GM12873 (cell line): Measurements from ENCODE around the gene STK4.

Experiments
- CTCF ChIP-seq: IDR thresholded peaks from 2 replicates; pipeline ENCODE4 v1.5.1; 2012; ENCODE audit warnings: low read depth, mild to moderate bottlenecking, moderate library complexity, low read length, control low read depth; ENCODE audit not compliant: insufficient read depth; ENCODE audit errors: missing control alignments

STK4 gene

GRCh38 chr20:44967207-44967807 is 995 bp downstream of the STK4 start:
- TF ChIP-seq CTCF: no peak

- no peak for TF ChIP-seq CTCF
These were observed 3.1 kb downstream of the STK4 start for GRCh38 chr20:44969300-44969894.

GRCh38 chr20:44970243-44970757 is 4.0 kb downstream of the STK4 start:
- TF ChIP-seq CTCF: no peak

GRCh38 chr20:44973053-44973452 is 6.7 kb downstream of the STK4 start:
- TF ChIP-seq CTCF: no peak

DNA sequence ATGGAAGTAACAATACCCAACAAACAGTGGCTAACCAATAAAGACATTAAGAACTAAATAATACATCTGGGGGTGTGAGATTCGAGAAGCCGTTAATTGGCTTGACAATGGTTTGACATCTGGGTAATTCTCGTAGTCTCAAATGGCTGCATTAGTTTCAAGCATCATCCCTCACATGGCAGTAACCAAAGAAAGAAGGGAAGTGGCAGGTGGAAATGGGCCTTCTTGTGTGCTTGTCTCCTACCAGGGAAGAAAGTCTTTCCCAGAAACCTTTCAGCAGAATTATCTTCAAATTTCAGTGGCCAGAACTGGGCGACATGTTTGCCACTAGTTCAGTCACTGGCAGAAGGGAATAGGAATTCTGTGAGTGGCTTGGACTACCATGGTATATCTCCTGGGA is 10.4 kb downstream of the STK4 start:
- TF ChIP-seq CTCF: no peak

DNA sequence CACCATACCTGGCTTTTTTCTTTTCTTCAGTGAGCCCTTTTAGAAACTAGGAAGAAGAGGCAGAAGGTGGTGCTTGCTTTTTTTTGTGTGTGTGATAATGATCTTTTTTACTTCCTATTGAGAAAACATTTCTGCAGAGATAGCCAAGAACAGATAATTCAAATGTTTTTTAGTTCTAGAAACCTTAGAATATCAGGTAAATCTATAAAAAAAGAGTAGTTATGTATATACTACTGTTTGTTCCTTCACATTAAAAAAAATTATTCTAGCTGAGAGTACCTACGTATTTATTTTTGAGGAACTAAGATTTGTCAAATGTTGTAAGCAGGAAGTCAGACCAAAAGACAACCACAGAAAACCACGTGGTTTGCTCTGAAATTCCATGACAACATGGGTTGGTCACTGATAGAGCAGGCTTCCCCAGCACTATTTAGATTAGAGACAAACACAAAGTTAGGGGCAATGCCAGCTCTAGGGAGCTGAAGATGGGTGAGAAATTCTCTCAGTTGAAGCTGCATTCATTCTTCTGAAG is 12.8 kb downstream of the STK4 start:
- no peak for TF ChIP-seq CTCF

DNA sequence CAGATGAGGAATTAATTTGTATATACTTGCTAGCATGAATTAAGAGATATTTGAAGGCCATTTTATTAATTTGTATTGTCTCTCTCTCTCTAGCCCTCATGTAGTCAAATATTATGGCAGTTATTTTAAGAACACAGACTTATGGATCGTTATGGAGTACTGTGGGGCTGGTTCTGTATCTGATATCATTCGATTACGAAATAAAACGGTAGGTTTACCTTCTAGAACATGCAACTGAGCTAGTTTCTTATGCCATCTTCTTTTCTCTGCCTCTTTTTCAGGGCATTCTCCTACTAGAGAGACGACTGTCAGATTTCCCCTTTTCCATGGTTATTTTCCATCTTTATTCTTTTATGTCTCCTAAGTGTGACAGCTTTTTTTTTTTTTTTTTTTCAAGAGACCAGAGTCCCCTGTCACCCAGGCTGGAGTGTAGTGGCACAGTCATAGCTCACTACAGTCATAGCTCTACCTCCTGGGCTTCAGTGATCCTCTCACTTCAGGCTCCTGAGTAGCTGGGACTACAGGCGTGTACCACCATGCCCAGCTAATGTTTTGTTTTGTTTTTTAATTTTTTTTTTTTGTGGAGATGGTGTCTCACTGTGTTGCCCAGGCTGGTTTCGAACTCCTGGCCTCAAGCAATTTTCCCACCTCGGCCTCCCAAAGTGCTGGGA is 15.6 kb downstream of the STK4 start:
- no peak for TF ChIP-seq CTCF
